Right renal pelvis (tissue), 4 donors: Measurements from ENCODE around the gene PCYT2. TPM values are rescaled to one million over a fixed set of nuclear protein-coding genes. Genes with fewer than 3 reads are reported as not detected.

ENCODE experiments used
- DNase-seq, 4 donors: peaks; one replicate each; pipeline ENCODE4 v3.0.0-alpha.2; 2013; ENCODE audit warnings: low read depth in 4 of 4, low spot score in 3 of 4, missing footprints in 1 of 4
- polyA plus RNA-seq, 4 donors: library from polyadenylated mRNA; unstranded; fragments of 120-200 nt; gene quantifications; one replicate each; pipeline ENCODE4 v1.2.1, GENCODE V29; 2013; ENCODE audit not compliant: insufficient read length in 4 of 4

Gene PCYT2
- polyA plus RNA-seq, 4 donors, result 44.0 to 53.7 (median 46.6) TPM

DNA sequence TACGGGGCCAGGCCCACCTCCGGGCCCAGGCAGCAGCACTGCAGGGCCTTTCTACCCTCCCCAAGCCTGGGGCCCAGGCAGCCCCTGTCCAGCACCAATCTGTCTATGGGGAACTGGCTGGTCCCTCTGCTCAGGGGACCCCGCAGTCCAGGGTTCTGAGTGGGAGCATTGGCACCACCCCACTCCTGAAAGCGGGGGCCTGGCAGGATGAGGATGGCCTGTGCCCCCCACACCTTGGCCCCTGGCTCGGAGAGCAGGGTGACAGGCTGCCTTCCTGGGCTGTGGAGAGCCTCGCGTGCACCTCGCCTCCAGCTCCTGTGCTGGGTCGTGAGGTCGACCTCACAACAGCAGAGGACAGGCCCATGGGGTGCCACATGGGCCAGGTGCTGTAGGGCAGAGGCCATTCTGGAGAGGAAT, 7.8 kb downstream of the PCYT2 start:
- DNase-seq, result no peak

DNA sequence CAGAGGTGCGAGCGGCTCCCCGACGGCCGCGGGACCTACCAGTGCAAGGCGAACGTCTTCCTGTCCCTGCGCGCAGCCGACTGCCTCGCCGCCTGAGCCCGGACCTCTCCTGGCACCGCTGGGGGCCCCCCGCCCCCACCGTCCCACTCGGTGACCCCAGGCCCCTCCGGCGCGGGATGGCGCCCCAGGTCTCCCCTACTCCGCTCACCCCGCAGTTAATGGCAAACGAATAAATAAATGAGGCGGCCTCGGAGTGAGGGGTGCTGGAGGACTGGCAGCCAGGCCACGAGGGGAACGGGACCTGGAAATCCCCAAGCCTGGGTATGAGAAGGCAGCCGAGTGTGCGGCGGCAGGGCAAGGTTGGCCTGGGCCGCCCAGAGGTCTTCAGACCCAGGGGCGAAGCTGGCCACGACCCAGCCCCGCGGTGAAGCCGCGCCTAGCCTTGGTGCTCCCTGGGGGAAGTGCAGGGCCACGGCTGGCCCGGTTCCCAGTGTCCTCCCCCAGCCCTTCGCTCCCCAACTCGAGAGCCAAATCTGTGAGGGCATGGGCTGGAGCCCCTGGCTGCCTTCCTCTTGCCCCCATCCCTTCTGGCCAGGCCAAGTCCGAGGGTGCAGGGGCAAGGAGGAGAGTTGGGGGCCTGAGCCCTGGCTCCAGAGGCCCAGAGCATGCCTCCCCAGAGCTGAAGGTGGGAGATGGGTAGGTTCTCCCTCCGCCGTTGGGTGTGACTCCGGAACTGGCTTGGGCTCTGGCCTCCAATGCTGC, 8.4 kb downstream of the PCYT2 start:
- no peak for DNase-seq

DNA sequence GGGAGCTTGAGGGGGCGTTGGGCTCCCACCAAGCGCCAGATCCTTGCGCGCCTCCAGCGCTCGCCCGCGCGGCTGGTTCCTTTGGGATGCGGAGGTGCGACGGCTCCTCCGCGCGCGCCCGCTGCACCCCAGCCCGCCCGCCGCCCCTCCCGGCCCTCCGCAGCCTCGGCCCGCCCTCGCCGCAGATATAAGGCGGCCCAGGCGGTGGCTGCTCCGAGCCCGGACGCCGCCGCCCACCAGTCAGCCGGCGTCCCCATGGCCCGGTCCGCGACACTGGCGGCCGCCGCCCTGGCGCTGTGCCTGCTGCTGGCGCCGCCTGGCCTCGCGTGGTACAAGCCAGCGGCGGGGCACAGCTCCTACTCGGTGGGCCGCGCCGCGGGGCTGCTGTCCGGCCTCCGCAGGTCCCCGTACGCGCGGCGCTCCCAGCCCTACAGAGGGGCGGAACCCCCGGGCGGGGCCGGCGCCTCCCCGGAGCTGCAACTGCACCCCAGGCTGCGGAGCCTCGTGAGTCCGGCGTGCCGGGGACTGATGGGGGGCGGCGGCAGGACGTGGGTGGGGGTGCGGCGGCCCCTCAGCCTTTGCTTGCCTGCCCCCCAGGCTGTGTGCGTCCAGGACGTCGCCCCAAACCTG, 9.1 kb downstream of the PCYT2 start, which contains the start of gene NPB:
Gene NPB (plus strand): TSS at position 216 of the 630 bp plus-strand sequence. CDS start 40 bp downstream, at position 256.
- DNase-seq, result no peak

DNA sequence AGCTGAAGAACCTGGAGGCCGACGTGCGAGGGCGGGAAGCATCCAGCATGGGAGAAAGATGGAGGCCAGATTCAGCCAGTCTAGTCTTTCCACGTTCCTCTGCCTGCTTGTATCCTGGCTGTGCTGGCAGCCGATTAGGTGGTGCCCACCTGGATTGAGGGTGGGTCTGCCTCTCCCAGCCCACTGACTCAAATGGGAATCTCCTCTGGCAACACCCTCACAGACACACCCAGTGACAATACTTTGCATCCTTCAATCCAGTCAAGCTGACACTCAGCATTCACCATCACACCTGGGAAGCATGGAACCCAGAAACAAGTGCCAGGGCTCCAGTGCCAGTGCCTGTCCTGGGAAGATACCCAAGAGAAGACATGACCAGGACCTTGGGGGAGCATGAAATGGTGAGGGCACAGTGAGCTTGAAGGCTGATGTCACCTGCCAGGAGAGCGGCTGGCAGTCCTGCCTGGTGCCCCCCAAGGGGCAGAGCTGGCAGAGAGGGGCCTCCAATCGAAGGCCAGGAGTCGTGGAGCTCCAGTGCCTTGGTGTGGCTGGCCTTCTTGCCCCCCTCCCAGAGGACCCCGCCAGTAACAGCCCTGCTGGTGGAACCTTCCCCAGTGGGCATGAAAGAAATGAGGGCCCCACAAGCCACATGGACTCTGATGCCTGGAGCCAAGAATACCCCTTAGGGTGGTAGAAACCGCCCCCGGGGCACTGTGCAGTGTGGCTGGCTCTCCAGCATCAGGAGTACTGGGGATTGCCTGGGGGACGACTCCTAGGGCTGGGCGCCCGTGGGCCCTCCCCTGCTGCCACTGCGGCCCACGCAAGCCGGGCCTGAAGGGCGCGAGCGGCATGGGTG, 9.8 kb downstream of the PCYT2 start:
- DNase-seq, result no peak

DNA sequence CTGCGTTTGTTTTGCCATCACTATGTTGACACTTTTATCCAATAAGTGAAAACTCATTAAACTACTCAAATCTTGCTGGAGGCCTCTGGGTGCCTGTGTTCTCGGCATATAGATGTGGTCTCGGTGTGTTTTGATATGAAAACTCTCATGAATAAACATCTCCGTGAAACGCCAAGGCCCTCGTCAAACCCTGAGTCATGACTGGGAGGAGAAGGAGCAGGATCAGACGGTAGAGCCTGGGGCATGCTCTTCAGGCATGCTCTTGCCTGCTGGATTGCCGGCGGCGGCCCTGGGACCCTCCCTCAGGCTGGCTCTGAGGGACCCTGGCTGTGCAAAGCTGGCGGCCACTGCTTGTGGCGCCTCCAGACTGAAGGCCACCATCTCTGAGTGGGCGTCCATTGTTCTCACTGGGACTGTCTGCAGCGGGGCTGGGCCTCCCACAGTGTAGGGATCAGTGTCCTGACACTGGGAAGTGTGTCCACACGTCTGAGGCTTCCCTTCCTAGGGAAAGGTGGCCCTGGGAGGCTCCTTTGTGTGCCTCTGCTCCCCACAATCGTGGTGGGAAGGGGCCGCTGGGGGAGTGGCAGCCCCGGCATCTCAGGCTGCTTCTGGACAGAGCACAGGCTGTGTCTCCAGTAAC, 10.9 kb downstream of the PCYT2 start:
- DNase-seq, result no peak

DNA sequence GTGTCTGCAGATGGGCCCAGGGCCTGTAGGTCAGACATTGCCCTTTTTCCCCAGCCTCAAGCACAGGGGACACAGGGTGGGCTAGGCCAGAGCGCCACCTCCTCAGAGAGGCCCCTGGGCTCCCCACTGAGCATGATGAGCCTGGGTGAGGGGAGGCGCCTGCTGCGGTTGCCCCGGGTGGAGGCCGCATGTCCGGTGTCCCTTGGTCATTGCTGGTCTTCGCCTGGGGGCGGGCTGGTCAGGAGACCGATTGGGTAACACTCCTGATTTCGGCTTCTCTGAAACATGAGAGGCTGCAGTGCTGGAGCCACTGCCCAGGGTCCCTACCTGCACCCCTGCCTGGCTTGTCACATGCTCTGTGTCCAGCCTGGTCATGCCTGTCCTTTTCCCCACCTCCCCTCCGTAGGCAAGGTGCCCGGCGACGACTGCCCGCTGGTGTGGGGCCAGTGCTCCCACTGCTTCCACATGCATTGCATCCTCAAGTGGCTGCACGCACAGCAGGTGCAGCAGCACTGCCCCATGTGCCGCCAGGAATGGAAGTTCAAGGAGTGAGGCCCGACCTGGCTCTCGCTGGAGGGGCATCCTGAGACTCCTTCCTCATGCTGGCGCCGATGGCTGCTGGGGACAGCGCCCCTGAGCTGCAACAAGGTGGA, 11.6 kb downstream of the PCYT2 start:
- no peak for DNase-seq

DNA sequence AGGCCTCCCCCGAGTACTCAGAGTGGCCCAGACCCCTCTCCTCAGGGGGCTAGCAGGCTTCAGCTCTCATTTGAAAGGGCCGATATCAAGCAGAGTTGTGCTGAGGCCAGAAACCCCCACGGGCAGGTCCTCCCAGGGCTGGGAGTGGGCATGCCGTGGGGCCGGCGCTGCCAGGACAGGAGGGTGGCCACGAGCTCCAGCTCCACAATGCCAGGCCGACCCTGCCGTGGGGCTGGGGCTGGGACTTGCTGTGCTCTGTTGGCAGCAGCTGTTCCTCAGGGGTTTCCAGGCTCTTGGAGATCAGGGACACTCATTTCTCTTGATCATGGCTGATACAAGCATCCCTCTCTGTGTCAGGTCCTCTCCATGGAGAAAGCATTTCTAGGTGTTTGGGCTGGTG, 12.3 kb downstream of the PCYT2 start:
- DNase-seq, result no peak

DNA sequence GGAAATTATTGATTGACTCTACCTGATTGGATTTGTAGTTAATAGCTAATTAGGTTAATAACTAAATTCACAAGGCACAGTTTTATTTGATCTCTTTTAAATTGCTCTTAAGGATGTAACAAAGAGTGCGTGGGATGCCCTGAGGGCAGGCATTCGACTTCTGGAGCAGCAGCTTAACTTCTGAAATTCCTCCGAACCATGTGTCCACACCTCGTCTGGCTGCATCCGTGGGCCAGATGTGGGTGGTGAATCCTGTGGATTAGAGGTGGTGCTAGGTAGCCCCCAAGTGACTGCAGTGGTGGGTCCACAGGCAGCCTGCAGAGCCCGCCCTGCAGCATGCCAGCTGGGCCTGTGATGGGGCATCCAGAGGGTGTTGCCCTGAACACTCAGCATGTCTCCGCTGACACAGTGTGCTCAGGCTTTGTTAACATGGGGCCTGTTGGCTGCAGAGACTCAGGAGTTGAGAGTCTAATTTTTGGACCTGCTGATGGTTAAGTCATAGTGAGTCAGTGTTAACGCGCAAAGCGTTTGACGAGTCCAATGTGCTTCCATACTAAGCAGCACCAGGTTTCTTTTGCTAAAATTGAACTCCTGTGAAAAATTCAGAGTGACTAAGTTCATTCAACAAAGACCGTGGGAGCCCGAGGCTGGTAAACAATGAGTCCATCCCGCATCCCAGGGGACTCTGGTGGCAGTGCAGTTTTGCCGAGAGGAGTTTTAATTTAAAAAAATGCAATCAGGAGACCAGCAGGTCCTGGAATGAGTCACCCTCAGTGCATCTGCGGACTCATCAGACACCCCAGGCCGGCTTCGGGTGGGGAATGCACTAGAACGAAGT, 13.0 kb downstream of the PCYT2 start:
- no peak for DNase-seq

DNA sequence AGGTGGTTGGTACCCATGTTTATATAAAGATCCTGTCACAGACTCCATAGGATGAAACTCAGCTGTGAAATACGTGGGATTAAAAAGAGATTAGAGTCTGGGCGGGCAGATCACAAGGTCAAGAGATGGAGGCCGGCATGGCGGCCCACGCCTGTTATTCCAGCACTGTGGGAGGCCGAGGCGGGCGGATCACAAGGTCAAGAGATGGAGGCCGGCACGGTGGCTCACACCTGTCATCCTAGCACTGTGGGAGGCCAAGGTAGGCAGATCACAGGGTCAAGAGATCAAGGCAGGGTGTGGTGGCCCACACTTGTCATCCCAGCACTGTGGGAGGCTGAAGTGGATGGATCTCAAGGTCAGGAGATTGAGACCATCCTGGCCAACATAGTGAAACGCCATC, 15.8 kb downstream of the PCYT2 start:
- no peak for DNase-seq

DNA sequence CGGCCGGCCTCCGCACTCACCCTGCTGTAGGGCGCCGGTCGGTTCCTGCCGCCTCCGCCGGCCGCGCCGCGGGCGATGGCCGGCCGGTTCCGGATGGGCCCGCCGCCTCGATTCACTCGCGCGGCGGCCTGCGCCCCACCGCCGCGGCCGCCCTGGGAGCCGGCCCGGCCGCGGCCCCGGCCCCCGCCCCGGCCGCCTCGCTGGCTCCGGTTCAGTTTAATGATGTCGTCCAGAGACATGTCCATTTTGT, 20.0 kb downstream of the PCYT2 start:
- DNase-seq, result no peak

DNA sequence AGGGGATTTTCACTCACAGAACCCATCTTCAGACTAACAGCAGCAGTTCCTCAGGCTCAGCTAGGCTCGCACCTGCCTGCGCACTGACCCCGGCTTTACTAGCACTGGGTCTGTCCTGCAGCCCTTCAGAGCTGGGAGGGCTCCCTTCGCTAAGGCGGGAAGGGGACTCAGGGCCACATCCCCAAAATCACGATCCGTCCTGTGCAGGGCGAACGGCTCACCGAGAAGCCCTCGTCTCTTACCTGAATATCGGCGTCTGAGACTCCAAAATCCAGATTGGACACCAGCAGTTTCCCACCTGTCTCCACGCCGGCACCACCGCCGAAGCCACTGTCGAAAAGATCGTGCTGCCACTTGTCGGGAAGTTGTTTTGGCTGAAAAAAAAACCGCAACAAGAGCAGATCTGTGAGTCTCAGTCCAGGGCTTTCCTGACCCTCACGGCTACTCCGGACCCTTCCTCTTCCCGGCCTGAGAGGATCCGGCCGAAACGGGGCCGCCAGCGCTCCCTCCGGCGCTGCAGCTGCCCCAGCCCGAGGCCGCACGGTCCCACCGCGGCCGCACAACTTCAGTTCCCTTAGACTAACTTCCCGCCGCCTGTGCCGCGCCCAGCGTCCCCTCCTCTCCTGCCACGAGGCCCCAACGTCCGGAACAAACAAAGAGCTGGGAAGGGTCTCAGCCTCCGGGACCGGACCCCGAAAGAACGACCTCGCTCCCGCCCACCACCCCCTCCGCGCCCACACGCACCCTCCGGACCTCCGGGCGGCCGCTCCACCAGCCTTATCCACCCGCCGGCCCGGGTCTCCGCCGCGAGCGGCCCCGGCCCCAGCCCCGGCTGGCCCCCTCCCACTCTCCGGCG, 20.5 kb downstream of the PCYT2 start:
- DNase-seq, result no peak

DNA sequence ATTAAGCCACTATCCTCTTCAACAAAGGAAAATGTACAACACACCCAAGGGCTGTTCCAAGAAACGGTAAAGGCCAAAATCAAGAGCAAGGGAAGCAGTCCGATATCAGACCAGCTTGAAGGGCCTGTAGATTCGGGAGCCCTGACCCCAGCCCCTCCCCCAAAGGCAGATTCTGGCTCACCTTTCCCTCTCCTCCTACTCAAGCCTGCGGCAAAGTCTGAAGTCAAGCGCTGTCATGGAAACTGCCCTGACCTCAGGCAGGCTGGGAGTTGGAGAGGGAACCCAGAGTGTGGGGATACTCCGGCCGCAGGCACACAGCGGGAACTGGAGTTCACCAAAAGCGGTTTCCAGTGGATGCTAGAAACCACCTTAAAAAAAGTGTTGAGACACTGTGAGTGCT, 21.6 kb downstream of the PCYT2 start:
- DNase-seq, result no peak

DNA sequence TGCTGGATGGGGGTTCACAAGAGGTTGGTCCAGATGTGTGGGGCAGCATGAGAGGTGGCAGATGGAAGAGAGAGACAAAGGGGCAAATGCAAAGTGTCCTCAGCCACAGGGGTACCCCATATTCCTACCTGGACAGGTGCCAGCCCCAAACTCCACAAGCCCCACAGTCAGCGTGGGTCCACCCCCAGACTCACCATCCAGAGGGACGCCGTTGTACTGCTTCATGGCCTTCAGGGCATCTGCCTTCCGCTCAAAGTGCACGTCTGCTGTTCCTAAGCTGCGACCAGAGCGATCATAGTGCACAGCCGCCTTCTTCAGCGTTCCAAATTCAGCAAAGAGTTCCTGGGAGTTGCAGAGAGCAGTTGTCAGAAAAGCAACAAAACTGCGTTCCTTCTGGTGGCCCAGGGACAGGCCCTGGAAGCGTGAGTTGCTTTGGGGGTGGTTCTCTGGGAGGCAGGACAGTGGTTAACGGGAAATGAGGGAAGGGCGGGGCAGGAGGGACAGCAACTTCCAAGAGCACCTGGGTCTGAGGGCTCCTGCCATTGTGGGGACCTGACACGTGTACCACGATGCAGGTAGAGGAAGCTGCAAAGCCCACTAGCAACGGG, 22.1 kb downstream of the PCYT2 start:
- no peak for DNase-seq

DNA sequence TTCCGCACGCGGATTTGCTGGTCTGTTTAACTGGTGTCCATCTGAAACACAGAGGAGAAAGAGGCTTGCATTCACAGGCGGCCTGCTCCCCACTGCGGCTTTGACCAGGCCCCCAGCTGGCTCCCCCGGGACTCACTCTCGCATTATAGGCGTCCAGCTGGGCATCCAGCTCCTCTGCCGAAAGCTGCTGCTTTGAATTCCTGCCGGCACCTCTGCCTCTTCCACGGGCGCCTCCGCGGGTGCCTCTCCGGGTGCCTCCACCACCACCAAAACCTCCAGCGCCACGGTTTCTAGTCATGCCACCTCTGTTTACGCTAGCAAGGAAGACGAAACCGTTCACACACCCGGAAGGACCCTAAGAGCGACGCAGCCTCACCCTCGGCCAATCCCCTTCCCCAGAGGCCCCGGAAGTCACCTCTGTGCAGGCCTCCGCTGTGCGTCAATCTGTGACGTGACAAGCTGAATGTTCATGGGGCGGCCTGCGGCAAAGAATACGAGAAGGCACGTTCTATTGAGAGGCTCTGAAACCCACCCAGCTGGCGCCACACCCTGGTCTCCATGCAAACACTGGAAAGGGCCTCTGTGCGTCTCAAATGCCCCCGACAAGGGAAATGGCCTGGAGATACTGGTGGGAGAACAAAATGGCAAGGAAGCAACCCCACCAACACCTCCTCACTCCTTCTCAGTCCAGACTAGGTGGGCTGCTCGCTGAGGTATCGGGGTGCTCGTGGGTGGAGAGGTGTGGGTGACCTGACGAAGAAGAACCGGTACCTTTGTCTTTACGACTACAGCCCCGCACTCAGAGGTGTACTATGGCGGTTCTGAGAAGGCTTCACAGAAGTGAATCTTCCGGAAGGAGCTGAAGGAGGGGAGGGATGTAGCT, 22.9 kb downstream of the PCYT2 start:
- DNase-seq, result no peak

DNA sequence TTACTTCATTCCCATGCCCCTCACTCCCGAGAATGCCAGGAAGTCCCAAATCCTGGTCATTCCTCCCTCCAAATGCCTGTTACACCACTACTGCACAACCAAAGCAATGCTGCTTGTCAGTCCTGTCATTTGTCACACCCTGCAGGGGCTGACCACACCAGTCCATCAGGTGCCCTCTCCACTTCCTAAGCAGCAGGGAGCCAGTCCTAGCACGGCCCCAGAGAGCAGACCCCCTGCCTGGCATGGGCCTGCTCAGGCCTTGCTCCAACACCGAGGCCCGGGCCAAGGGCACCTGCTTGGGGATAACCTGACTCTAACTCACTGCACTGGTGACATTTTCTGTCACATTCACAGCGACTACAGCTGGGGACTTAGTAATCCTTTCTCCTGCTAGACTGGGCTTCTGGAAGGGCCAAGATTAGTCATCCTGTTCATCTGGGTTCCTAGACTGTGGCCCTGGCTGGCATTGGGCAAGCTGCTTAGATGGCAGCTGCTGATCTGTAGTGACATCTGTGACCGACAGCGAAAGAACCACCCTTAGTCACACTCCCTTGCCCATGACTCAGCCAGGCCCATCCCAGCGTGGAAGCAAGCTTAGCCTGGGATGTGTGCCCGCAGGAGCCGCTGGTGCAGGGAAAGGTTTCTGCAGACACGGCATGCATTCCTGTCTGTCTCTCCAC, 25.2 kb downstream of the PCYT2 start:
- no peak for DNase-seq

DNA sequence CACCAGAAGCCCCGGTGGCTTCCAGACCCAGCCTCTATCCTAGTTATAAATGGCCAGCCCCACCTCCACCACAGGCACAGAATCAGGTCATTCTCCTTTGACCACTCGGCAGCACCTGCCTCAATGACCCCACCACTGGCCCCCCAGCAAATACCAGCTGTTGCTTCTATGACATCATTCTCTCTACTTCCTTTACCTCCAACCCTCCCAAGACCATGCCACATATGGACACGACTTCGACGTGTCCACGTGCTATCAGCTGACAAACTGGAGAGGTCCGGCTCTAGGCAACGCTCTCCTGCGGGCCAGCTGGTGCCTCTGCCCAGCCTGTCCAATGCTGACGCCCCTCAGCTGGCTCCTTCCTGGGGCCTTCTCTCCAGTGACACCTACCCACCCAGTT, 25.7 kb downstream of the PCYT2 start:
- DNase-seq, result no peak

DNA sequence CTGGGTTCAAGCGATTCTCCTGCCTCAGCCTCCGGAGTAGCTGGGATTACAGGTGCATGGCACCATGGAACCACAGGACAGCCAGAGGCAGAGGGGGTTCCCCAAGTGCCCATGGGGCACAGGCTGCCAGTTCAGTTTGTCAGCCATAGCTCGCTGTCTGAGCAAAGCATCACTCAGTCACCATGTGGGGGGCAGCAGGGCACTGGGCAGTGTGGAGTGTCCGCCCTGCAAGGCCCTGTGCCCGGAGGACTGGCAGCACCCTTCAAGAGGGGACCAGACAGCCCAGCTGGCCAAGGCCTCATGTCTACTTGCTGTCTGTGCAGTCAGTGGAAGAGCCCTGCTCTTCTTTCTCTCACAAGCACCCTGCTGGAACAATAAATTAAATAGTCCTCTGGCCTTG, 26.2 kb downstream of the PCYT2 start:
- no peak for DNase-seq
